Testis (tissue), 2 donors: ENCODE data around the gene ANKS1B.

Experiments
- POLR2A ChIP-seq: fragments of 450-650 bp; IDR thresholded peaks from one replicate; pipeline ENCODE4 v1.6.1; 2017; ENCODE audit warnings: antibody characterized with exemption, mild to moderate bottlenecking, moderate library complexity
- TF ChIP-seq, protein P1 (sequence below), 3 experiments: fragments of 450-650 bp in 2 of 3; fragments of 200-600 bp in 1 of 3; sonication (generic) in 1 of 3; IDR thresholded peaks; one replicate each; pipeline ENCODE4 v1.5.1; 2016 to 2019; ENCODE audit warnings: antibody characterized with exemption in 3 of 3, mild to moderate bottlenecking in 2 of 3, moderate library complexity in 1 of 3

DNA sequence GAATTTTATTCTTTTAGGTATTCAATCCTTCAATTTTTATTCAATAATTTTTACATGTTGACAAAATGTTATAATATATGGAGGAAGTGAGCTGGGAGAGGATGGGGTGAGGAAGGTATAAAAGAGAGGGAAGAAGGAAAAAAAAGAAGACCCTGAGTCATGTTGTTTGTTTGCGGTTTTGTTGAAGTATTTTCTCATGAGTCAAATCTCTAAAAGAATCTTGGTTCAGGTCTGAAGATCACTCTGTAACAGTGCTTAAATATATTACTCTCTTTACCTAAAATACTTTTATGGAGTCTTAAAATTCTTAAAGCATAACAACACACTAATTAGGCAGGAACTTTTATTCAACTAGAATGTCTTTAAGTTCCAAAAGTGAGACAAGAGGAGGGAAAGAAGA lies 826.8 kb downstream of the ANKS1B start:
- TF ChIP-seq, protein P1, sequence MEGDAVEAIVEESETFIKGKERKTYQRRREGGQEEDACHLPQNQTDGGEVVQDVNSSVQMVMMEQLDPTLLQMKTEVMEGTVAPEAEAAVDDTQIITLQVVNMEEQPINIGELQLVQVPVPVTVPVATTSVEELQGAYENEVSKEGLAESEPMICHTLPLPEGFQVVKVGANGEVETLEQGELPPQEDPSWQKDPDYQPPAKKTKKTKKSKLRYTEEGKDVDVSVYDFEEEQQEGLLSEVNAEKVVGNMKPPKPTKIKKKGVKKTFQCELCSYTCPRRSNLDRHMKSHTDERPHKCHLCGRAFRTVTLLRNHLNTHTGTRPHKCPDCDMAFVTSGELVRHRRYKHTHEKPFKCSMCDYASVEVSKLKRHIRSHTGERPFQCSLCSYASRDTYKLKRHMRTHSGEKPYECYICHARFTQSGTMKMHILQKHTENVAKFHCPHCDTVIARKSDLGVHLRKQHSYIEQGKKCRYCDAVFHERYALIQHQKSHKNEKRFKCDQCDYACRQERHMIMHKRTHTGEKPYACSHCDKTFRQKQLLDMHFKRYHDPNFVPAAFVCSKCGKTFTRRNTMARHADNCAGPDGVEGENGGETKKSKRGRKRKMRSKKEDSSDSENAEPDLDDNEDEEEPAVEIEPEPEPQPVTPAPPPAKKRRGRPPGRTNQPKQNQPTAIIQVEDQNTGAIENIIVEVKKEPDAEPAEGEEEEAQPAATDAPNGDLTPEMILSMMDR (IDR thresholded peaks at IDR 0.05): no peak
- TF ChIP-seq POLR2A: no peak
